Lower leg skin (tissue), 4 donors: ENCODE results near the gene PMEPA1. TPM values are rescaled to one million over a fixed set of nuclear protein-coding genes. Genes with fewer than 3 reads are reported as not detected.

Experiments used
- DNase-seq, 2 donors: peaks; one replicate each; pipeline ENCODE4 v3.0.0-alpha.2; 2019; ENCODE audit warnings: low spot score in 2 of 2
- H3K4me3 ChIP-seq: fragments of 200-600 bp; sonication (generic); 2 replicates; pipeline ENCODE4 v1.5.1; 2017; ENCODE audit warnings: mild to moderate bottlenecking, low read depth; ENCODE audit not compliant: poor library complexity, severe bottlenecking
- POLR2A ChIP-seq, 2 donors: fragments of 450-650 bp; IDR thresholded peaks; one replicate each; pipeline ENCODE4 v1.6.1; 2016 to 2017; ENCODE audit warnings: antibody characterized with exemption in 2 of 2, mild to moderate bottlenecking in 1 of 2, moderate library complexity in 1 of 2
- WGBS, 2 donors: methylation state at CpG; one replicate each; pipeline ENCODE4 v1.1.5; 2018; 5-methylcytosine and 5-hydroxymethylcytosine counted together
- intact Hi-C: fragments of 100-400 bp; cut with DNase I; formaldehyde crosslinking; loops from one replicate; pipeline ENCODE4 v1.15.0; 2023; ENCODE audit warnings: low total_unique reads
- total RNA-seq, 4 donors: library from RNA; depleted of rRNA; stranded (reverse); fragments of >200 nt; gene quantifications; one replicate each; pipeline ENCODE4 v1.1.0, GENCODE V29; 2016
- TF ChIP-seq, protein P1 (sequence below), 3 donors: fragments of 450-650 bp; IDR thresholded peaks; one replicate each; pipeline ENCODE4 v1.5.1; 2016; ENCODE audit warnings: antibody characterized with exemption in 3 of 3, mild to moderate bottlenecking in 3 of 3, moderate library complexity in 2 of 3

Gene PMEPA1
- total RNA-seq, 4 donors from 2014 or later: 4.3 to 22.1 (median 11.8) TPM

DNA sequence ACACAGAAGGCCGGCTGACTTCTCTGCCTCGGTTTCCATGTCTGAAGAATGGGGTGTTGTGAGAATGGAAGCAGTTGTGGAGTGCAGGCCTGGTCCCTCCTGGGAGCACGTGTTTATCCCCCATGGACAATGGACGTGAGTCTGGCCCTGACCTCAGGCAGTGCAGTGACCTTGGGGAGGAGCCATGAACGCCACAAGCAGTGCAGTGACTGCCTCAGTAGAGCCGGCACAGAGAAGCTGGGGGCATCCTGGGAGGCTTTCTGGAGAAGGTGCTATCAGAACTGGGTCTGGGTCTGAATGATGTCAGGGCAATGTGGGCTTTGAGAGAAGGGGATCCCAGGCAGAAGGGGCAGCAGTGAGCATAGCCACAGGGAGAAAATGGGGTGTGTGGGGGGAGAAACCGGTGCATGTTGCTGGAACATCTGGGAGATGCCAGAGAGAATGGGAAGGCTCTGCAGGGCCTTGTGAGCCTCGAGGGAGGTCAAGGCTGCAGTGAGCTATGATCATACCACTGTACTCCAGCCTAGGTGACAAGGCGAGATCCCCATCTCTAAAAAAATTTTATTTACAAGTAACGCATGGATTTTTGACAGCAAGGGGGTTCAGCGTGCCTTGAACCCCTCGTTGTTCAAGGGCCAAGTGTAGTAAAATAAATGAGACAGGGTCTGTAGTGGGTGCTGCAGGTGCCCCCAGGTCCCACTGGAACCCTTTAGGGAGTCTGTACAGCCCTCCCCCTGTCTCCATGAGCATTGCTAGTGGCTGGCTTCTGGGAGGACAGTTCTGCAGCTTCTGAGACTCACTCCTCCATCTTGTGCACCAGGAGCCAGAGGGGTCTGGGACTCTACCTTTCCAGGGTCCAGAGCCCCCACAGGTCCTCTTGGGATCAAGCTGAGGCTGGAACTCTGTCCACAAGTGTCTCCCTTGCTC is 62.5 kb downstream of the PMEPA1 start:
- intact Hi-C loops: no loop called here
- TF ChIP-seq POLR2A (IDR thresholded peaks at IDR 0.05): no peak
- TF ChIP-seq, protein P1, sequence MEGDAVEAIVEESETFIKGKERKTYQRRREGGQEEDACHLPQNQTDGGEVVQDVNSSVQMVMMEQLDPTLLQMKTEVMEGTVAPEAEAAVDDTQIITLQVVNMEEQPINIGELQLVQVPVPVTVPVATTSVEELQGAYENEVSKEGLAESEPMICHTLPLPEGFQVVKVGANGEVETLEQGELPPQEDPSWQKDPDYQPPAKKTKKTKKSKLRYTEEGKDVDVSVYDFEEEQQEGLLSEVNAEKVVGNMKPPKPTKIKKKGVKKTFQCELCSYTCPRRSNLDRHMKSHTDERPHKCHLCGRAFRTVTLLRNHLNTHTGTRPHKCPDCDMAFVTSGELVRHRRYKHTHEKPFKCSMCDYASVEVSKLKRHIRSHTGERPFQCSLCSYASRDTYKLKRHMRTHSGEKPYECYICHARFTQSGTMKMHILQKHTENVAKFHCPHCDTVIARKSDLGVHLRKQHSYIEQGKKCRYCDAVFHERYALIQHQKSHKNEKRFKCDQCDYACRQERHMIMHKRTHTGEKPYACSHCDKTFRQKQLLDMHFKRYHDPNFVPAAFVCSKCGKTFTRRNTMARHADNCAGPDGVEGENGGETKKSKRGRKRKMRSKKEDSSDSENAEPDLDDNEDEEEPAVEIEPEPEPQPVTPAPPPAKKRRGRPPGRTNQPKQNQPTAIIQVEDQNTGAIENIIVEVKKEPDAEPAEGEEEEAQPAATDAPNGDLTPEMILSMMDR (IDR thresholded peaks at IDR 0.05): no peak
- WGBS, 2 donors: 77 to 78% methylated on average over 12 of the region's 12 CpGs
- DNase-seq: peak in 1 of 2 donors; percentile 76
- no peak overlapping the region for H3K4me3 ChIP-seq

GRCh38 chr20:57638895-57639236 is 70.9 kb downstream of the PMEPA1 start:
- TF ChIP-seq POLR2A (IDR thresholded peaks at IDR 0.05): no peak
- TF ChIP-seq, protein P1 (IDR thresholded peaks at IDR 0.05): no peak
- intact Hi-C loops: no loop called here
- WGBS, 2 donors: 82 to 91% methylated on average over 5 of the region's 5 CpGs
- no peak for DNase-seq
- H3K4me3 ChIP-seq: no peak overlapping the region

GRCh38 chr20:57638173-57638894 is 71.5 kb downstream of the PMEPA1 start:
- peak in 1 of 2 donors; percentile 5 for DNase-seq
- WGBS, 2 donors: 75% methylated on average over 7 of the region's 7 CpGs

GRCh38 chr20:57633945-57634491 is 75.8 kb downstream of the PMEPA1 start:
- 78 to 91% methylated on average over 2 of the region's 2 CpGs for WGBS, 2 donors
- DNase-seq: peak in 1 of 2 donors; percentile 26
- intact Hi-C loops: no loop called here
- TF ChIP-seq, protein P1 (IDR thresholded peaks at IDR 0.05): no peak
- no peak for TF ChIP-seq POLR2A (IDR thresholded peaks at IDR 0.05)
- H3K4me3 ChIP-seq: no peak overlapping the region

More at GRCh38 chr20:57638173-57638894, 71.5 kb downstream of the PMEPA1 start:
- intact Hi-C loops: no loop called here
- no peak overlapping the region for H3K4me3 ChIP-seq
- no peak for TF ChIP-seq POLR2A (IDR thresholded peaks at IDR 0.05)
- TF ChIP-seq, protein P1 (IDR thresholded peaks at IDR 0.05): no peak

- intact Hi-C loops: no loop called here
- no peak for DNase-seq
- WGBS, 2 donors: 73 to 89% methylated on average over 2 of the region's 2 CpGs
- H3K4me3 ChIP-seq: no peak overlapping the region
- TF ChIP-seq, protein P1 (IDR thresholded peaks at IDR 0.05): no peak
- TF ChIP-seq POLR2A (IDR thresholded peaks at IDR 0.05): no peak
Measured at GRCh38 chr20:57632286-57632685, 77.5 kb downstream of the PMEPA1 start.
